ENCODE measurements around the gene STAT3.

STAT3 gene

GRCh38 chr17:42313773-42314566, 74.3 kb downstream of the STAT3 start:
- TF ChIP-seq CTCF (IDR thresholded peaks at IDR 0.05; ENCODE audit: low read depth, low read length, missing control alignments), result no peak
- no peak for DNase-seq (ENCODE audit: extremely low read depth, low read depth)
- no peak overlapping the region for H3K4me3 ChIP-seq (replicated peaks; ENCODE audit: low read depth, low read length)

- DNase-seq (ENCODE audit: extremely low read depth, low read depth), result no peak
- H3K4me3 ChIP-seq (replicated peaks; ENCODE audit: low read depth, low read length), result no peak overlapping the region
- TF ChIP-seq CTCF (IDR thresholded peaks at IDR 0.05; ENCODE audit: low read depth, low read length, missing control alignments), result no peak
These were observed 74.9 kb downstream of the STAT3 start for GRCh38 chr17:42313389-42313772.

- H3K4me3 ChIP-seq (replicated peaks; ENCODE audit: low read depth, low read length), result peak overlapping the region; percentile 21; the same call in 1 of the 2 replicates
- TF ChIP-seq CTCF (IDR thresholded peaks at IDR 0.05; ENCODE audit: low read depth, low read length, missing control alignments), result peak; percentile 72
- peak; percentile 63 for DNase-seq (ENCODE audit: extremely low read depth, low read depth)
These were observed 75.7 kb downstream of the STAT3 start for GRCh38 chr17:42312285-42313130.

- no peak for TF ChIP-seq CTCF (IDR thresholded peaks at IDR 0.05; ENCODE audit: low read depth, low read length, missing control alignments)
- H3K4me3 ChIP-seq (replicated peaks; ENCODE audit: low read depth, low read length), result peak overlapping the region; percentile 21; the same call in 1 of the 2 replicates
- DNase-seq (ENCODE audit: extremely low read depth, low read depth), result no peak
These were observed 76.3 kb downstream of the STAT3 start for GRCh38 chr17:42312035-42312284.

GRCh38 chr17:42311240-42312034, 76.8 kb downstream of the STAT3 start:
- peak overlapping the region; percentile 21; the same call in 1 of the 2 replicates for H3K4me3 ChIP-seq (replicated peaks; ENCODE audit: low read depth, low read length)
- no peak for TF ChIP-seq CTCF (IDR thresholded peaks at IDR 0.05; ENCODE audit: low read depth, low read length, missing control alignments)
- DNase-seq (ENCODE audit: extremely low read depth, low read depth), result peak; percentile 69

GRCh38 chr17:42310787-42311215, 77.4 kb downstream of the STAT3 start:
- H3K4me3 ChIP-seq (replicated peaks; ENCODE audit: low read depth, low read length), result no peak overlapping the region
- DNase-seq (ENCODE audit: extremely low read depth, low read depth), result no peak
- TF ChIP-seq CTCF (IDR thresholded peaks at IDR 0.05; ENCODE audit: low read depth, low read length, missing control alignments), result no peak

Data from HFF-Myc (cell line).